Nephron (organoid): ENCODE measurements around the gene RGS7.

Experiments
- H3K27ac Mint-ChIP-seq, 3 experiments: 2 replicates each; pipeline ENCODE4 v1.8.0; 2020; ENCODE audit warnings: mixed read lengths in 3 of 3, mild to moderate bottlenecking in 2 of 3, moderate library complexity in 1 of 3
- H3K27me3 Mint-ChIP-seq: 2 replicates; pipeline ENCODE4 v1.8.0; 2021; ENCODE audit warnings: low read depth, mild to moderate bottlenecking, moderate library complexity, mixed read lengths
- H3K36me3 Mint-ChIP-seq: 2 replicates; pipeline ENCODE4 v1.8.0; 2020; ENCODE audit warnings: low read depth, mixed read lengths
- H3K4me1 Mint-ChIP-seq: 2 replicates; pipeline ENCODE4 v1.8.0; 2020; ENCODE audit warnings: mixed read lengths
- H3K4me3 Mint-ChIP-seq, 3 experiments: 2 replicates each; pipeline ENCODE4 v1.8.0; 2020; ENCODE audit warnings: mild to moderate bottlenecking in 3 of 3, mixed read lengths in 3 of 3, moderate library complexity in 2 of 3
- H3K9me3 Mint-ChIP-seq: 2 replicates; pipeline ENCODE4 v1.8.0; 2020; ENCODE audit warnings: mixed read lengths
- CTCF ChIP-seq, 3 experiments: fragments of 200-600 bp; sonication (generic); IDR thresholded peaks; one replicate each; pipeline ENCODE4 v1.5.0; 2021; ENCODE audit warnings: antibody characterized with exemption in 3 of 3; ENCODE audit not compliant: unreplicated experiment in 3 of 3

Gene RGS7

GRCh38 chr1:240942901-240943300, 414.1 kb downstream of the RGS7 start:
- Mint-ChIP-seq H3K4me3 (no peak overlapping the region), H3K36me3 (no peaks in the 10 kb centered on the region), H3K27me3 (no peaks in the 10 kb centered on the region), H3K9me3 (peaks cover 5% of the 10 kb centered on the region), H3K4me1 (no peaks in the 10 kb centered on the region), H3K27ac (no peak overlapping the region)
- TF ChIP-seq CTCF (IDR thresholded peaks at IDR 0.05; ENCODE audit: unreplicated experiment in 3 of 3) = no peak

- Mint-ChIP-seq H3K27ac (no peak overlapping the region), H3K4me3 (no peak overlapping the region), H3K36me3 (peaks cover 1% of the 10 kb centered on the region), H3K9me3 (peaks cover 10% of the 10 kb centered on the region), H3K27me3 (no peaks in the 10 kb centered on the region), H3K4me1 (no peaks in the 10 kb centered on the region)
- no peak for TF ChIP-seq CTCF (IDR thresholded peaks at IDR 0.05; ENCODE audit: unreplicated experiment in 3 of 3)
Measured at GRCh38 chr1:240941701-240942370, 415.2 kb downstream of the RGS7 start.

- no peaks in the 10 kb centered on the region for H3K4me1 Mint-ChIP-seq
- H3K36me3 Mint-ChIP-seq = peaks cover 4% of the 10 kb centered on the region
- H3K9me3 Mint-ChIP-seq = peaks cover 15% of the 10 kb centered on the region
- H3K27me3 Mint-ChIP-seq = no peaks in the 10 kb centered on the region
- no peak overlapping the region for H3K27ac Mint-ChIP-seq
- TF ChIP-seq CTCF (IDR thresholded peaks at IDR 0.05; ENCODE audit: unreplicated experiment in 3 of 3) = no peak
- no peak overlapping the region for H3K4me3 Mint-ChIP-seq
Measured at GRCh38 chr1:240936911-240937668, 419.9 kb downstream of the RGS7 start.

- Mint-ChIP-seq H3K9me3 (peaks cover 15% of the 10 kb centered on the region), H3K27ac (no peak overlapping the region), H3K27me3 (no peaks in the 10 kb centered on the region), H3K4me1 (no peaks in the 10 kb centered on the region), H3K4me3 (no peak overlapping the region), H3K36me3 (peaks cover 4% of the 10 kb centered on the region)
- no peak for TF ChIP-seq CTCF (IDR thresholded peaks at IDR 0.05; ENCODE audit: unreplicated experiment in 3 of 3)
Measured at GRCh38 chr1:240935920-240936319, 421.1 kb downstream of the RGS7 start.

- Mint-ChIP-seq H3K4me3 (no peak overlapping the region), H3K4me1 (no peaks in the 10 kb centered on the region), H3K36me3 (no peaks in the 10 kb centered on the region), H3K27ac (no peak overlapping the region), H3K27me3 (no peaks in the 10 kb centered on the region), H3K9me3 (peaks cover 5% of the 10 kb centered on the region)
- no peak for TF ChIP-seq CTCF (IDR thresholded peaks at IDR 0.05; ENCODE audit: unreplicated experiment in 3 of 3)
Measured at GRCh38 chr1:240931031-240931430, 426.0 kb downstream of the RGS7 start.
